Dendritic cell treated with granulocyte-macrophage colony-stimulating factor and Interleukin-4, amounts not matched to agents 40 ng/mL and 50 ng/mL, for 4 days (primary cell): ENCODE measurements around the gene NHERF1.

Source experiments
- H3K27ac Mint-ChIP-seq: one replicate; pipeline ENCODE4 v1.8.0; 2022; ENCODE audit warnings: mild to moderate bottlenecking, mixed read lengths
- H3K27me3 Mint-ChIP-seq: one replicate; pipeline ENCODE4 v1.8.0; 2022; ENCODE audit warnings: mild to moderate bottlenecking, mixed read lengths
- H3K36me3 Mint-ChIP-seq: one replicate; pipeline ENCODE4 v1.8.0; 2022; ENCODE audit warnings: low read depth, mixed read lengths
- H3K4me1 Mint-ChIP-seq: one replicate; pipeline ENCODE4 v1.8.0; 2022; ENCODE audit warnings: low read depth, mixed read lengths
- H3K4me3 Mint-ChIP-seq: one replicate; pipeline ENCODE4 v1.8.0; 2022; ENCODE audit warnings: mild to moderate bottlenecking, moderate library complexity, mixed read lengths
- H3K9me3 Mint-ChIP-seq: one replicate; pipeline ENCODE4 v1.8.0; 2022; ENCODE audit warnings: mixed read lengths
- intact Hi-C: fragments of 100-400 bp; cut with micrococcal nuclease; formaldehyde crosslinking; loops from one replicate; pipeline ENCODE4 v1.15.0; 2022

NHERF1 gene

DNA sequence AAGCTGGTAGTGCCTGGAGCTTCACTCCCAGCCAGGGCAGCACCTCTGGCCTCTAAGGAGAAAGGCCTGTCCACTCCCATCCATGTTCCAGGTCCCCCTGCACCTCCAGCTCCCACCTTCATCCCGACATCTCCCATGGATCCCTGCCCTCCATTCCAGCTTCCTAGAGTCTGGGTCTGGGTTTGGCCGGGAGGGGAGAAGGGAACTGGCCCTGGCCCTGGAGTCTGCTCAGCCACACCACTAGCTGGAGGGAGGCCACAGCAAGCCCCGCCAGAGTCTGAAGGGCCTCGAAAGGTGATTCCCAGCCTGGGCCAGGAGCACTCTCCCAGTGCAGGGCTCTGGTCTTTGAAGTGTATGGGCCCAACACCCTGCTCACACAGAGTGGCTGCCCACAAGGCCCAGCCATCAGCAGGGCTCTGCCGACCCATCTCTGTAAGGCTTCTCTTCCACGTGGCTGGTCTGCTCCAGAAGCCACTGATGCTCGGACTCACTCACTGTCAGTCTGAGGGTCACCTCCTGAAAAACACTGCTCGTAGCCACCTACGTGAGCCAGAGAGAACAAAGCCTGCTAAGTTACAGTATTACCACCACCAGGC, 23.0 kb downstream of the NHERF1 start:
- Mint-ChIP-seq H3K27me3 (no peaks in the 10 kb centered on the region), H3K27ac (no peak overlapping the region), H3K9me3 (no peaks in the 10 kb centered on the region), H3K4me3 (no peak overlapping the region), H3K4me1 (peaks cover 40% of the 10 kb centered on the region), H3K36me3 (peaks cover 93% of the 10 kb centered on the region)
- intact Hi-C loops, result loop anchor here (2.0 kb wide), 1 partner anchor 27 kb away; no protein-coding TSS in a partner anchor

GRCh38 chr17:74772053-74772452, 23.6 kb downstream of the NHERF1 start:
- no peak overlapping the region for H3K27ac Mint-ChIP-seq
- peaks cover 46% of the 10 kb centered on the region for H3K4me1 Mint-ChIP-seq
- H3K36me3 Mint-ChIP-seq, result peaks cover 87% of the 10 kb centered on the region
- H3K4me3 Mint-ChIP-seq, result no peak overlapping the region
- no peaks in the 10 kb centered on the region for H3K9me3 Mint-ChIP-seq
- no peaks in the 10 kb centered on the region for H3K27me3 Mint-ChIP-seq
- intact Hi-C loops, result no loop called here

DNA sequence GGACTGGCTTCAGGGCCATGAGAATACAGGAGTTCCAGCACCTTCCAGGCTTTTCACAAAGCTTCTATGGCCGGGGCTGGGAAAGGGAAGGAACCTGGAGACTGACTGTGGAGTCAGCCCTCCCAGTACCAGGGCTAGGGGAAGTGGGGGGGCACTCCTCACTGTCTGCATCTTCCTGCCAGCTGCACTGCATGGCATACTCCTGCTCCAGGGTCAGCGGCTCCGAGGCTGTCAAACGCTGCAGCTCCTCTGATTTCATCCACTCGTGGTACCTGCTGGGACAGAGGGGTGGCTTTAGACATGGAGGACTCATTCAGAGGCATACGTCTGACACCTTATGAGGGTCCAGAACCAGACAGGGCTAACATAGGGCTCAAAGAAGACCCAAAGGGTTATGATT, 25.0 kb downstream of the NHERF1 start:
- H3K27ac Mint-ChIP-seq, result no peak overlapping the region
- intact Hi-C loops, result no loop called here
- H3K36me3 Mint-ChIP-seq, result peaks cover 73% of the 10 kb centered on the region
- H3K9me3 Mint-ChIP-seq, result no peaks in the 10 kb centered on the region
- no peak overlapping the region for H3K4me3 Mint-ChIP-seq
- peaks cover 54% of the 10 kb centered on the region for H3K4me1 Mint-ChIP-seq
- H3K27me3 Mint-ChIP-seq, result no peaks in the 10 kb centered on the region

DNA sequence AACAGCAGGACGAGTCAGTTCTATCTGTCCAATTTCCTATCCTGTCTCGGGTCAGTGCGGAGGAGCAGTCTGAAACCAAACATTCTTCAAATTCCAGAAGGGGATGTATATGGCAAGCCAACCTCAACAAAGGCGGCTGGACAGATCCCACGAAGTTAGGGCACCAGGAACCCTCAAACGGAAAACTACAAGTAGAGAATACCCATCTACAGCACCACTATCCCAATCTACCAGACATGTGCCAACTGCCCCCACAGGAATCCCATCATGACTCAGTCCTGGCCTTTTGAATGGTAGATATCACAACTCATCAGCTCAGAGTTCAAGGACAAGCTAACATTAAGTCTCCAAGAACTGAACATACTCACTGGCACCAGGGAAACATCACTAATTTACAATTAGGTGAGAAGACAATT, 25.5 kb downstream of the NHERF1 start:
- intact Hi-C loops, result no loop called here
- Mint-ChIP-seq H3K4me3 (no peak overlapping the region), H3K27me3 (no peaks in the 10 kb centered on the region), H3K4me1 (peaks cover 54% of the 10 kb centered on the region), H3K36me3 (peaks cover 70% of the 10 kb centered on the region), H3K9me3 (no peaks in the 10 kb centered on the region), H3K27ac (no peak overlapping the region)

GRCh38 chr17:74775409-74776043, 27.1 kb downstream of the NHERF1 start:
- intact Hi-C loops, result loop anchor here (1.0 kb wide), 1 partner anchor 98 kb away; no protein-coding TSS in a partner anchor
- Mint-ChIP-seq H3K36me3 (peaks cover 61% of the 10 kb centered on the region), H3K4me1 (peaks cover 63% of the 10 kb centered on the region)

DNA sequence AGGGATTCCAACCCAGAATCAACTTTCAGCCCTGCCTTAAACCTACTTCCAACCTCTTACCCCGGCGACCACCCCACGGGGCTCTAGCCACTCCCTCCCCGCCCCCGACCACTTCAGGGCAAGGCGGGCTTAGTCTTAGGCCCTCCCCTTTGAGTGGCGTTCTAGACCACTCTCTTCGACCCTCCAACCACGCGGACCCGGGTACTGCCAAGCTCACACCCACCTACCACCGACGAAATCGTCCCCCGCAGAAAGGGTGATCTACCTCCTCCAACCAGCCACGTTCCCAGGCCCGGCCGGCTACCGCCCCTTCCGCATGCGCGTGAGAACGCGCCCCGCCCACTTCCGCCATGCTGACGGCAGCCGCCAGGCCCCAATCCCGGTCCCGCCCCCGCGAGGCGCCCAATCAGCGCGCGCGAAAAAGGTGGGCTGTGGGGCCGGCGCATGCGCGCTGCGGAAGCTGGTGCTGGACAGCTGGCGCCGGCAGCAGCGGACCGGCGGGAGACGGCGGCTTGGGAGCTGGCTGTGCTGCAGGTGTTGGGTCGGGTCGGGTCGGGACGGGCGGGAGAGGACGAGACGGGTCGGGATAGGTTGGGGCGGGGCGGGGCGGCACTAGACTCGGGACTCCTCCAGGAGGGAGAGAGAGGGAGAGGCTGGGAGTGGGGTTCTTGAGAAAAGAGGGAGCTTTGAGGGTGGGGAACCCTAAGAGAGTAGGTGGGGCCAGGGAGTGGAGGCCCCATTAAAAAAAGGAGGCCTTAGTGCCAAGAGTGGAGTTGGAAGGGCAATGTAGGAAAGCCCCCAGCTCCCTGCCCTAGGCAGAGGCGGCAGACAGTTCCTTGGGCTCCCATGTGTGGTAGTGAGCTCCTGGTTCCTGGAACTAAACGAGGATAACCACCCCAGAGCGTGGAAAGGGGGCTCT, 27.9 kb downstream of the NHERF1 start, which contains the start of gene NAT9:
NAT9 (minus strand) TSS at position 302 of the 919 bp plus-strand sequence. CDS start 647 bp downstream, outside the sequence.
- H3K9me3 Mint-ChIP-seq, result no peaks in the 10 kb centered on the region
- peak within 1 kb of the TSS; percentile 94 for H3K27ac Mint-ChIP-seq
- H3K4me1 Mint-ChIP-seq, result peaks cover 66% of the 10 kb centered on the region
- no peaks in the 10 kb centered on the region for H3K27me3 Mint-ChIP-seq
- peaks cover 61% of the 10 kb centered on the region for H3K36me3 Mint-ChIP-seq
- intact Hi-C loops, result loop anchor here (1.0 kb wide), 1 partner anchor 97 kb away; no protein-coding TSS in a partner anchor
- H3K4me3 Mint-ChIP-seq, result peak within 1 kb of the TSS; percentile 96

More at GRCh38 chr17:74775409-74776043, 27.1 kb downstream of the NHERF1 start:
- peak overlapping the region; percentile 96 for H3K4me3 Mint-ChIP-seq
- no peaks in the 10 kb centered on the region for H3K27me3 Mint-ChIP-seq
- no peaks in the 10 kb centered on the region for H3K9me3 Mint-ChIP-seq
- H3K27ac Mint-ChIP-seq, result peak overlapping the region; percentile 94

DNA sequence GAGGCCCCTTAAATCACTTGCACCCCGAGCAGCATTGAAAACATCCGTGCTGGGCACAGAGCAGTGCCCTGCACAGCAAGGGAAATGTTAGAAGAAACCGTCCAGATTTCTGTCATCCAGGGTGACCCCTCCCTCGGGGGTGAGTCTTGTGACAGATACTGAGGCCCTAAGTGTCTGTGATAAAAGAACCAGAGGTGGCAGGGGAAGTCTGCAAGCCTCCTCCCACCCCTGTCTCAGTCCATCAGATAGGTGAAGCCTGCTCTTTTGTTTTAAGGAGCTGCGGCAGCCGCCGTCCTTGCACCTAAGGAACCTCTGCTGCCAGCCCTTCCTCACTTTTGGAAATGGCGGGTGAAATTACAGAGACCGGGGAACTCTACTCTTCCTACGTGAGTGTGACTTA, 28.6 kb downstream of the NHERF1 start:
- Mint-ChIP-seq H3K4me1 (peaks cover 73% of the 10 kb centered on the region), H3K27ac (peak overlapping the region; percentile 94), H3K9me3 (no peaks in the 10 kb centered on the region), H3K27me3 (no peaks in the 10 kb centered on the region), H3K4me3 (peak overlapping the region; percentile 96), H3K36me3 (peaks cover 61% of the 10 kb centered on the region)
- intact Hi-C loops, result loop anchor here (1.0 kb wide), 1 partner anchor 96 kb away; no protein-coding TSS in a partner anchor

- intact Hi-C loops, result no loop called here
- Mint-ChIP-seq H3K4me3 (peak overlapping the region; percentile 4), H3K27me3 (no peaks in the 10 kb centered on the region), H3K9me3 (no peaks in the 10 kb centered on the region), H3K36me3 (peaks cover 61% of the 10 kb centered on the region), H3K4me1 (peaks cover 83% of the 10 kb centered on the region), H3K27ac (peak overlapping the region; percentile 97)
Observed at GRCh38 chr17:74777901-74778515, 29.6 kb downstream of the NHERF1 start.

DNA sequence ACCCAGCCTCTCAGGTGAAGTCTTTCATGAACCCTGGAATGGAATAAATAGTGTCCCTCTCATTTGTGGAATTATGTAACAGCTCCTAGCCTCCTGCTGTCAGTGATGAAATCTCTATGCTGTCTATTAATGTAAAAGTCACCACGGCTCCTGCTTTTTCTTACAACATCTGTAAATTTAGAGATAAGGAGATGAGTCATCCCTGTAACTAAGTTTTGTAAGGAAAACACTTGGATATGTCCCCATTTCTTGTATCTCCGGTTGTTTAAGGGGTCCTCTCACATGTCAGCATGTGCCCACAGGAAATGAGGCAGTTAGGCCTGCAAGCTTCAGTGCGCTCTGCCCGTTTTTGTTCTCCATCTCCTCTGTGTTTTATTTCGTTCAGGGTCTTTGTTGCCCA, 30.5 kb downstream of the NHERF1 start:
- intact Hi-C loops, result no loop called here
- H3K9me3 Mint-ChIP-seq, result no peaks in the 10 kb centered on the region
- H3K27ac Mint-ChIP-seq, result peak overlapping the region; percentile 97
- peaks cover 59% of the 10 kb centered on the region for H3K36me3 Mint-ChIP-seq
- H3K27me3 Mint-ChIP-seq, result no peaks in the 10 kb centered on the region
- peaks cover 83% of the 10 kb centered on the region for H3K4me1 Mint-ChIP-seq
- H3K4me3 Mint-ChIP-seq, result no peak overlapping the region

GRCh38 chr17:74779501-74779900, 31.1 kb downstream of the NHERF1 start:
- peak overlapping the region; percentile 57 for H3K4me3 Mint-ChIP-seq
- intact Hi-C loops, result no loop called here
- H3K36me3 Mint-ChIP-seq, result peaks cover 62% of the 10 kb centered on the region
- peaks cover 86% of the 10 kb centered on the region for H3K4me1 Mint-ChIP-seq
- H3K27me3 Mint-ChIP-seq, result peaks cover 3% of the 10 kb centered on the region
- peak overlapping the region; percentile 97 for H3K27ac Mint-ChIP-seq
- no peaks in the 10 kb centered on the region for H3K9me3 Mint-ChIP-seq

GRCh38 chr17:74779948-74780400, 31.5 kb downstream of the NHERF1 start:
- no peaks in the 10 kb centered on the region for H3K9me3 Mint-ChIP-seq

DNA sequence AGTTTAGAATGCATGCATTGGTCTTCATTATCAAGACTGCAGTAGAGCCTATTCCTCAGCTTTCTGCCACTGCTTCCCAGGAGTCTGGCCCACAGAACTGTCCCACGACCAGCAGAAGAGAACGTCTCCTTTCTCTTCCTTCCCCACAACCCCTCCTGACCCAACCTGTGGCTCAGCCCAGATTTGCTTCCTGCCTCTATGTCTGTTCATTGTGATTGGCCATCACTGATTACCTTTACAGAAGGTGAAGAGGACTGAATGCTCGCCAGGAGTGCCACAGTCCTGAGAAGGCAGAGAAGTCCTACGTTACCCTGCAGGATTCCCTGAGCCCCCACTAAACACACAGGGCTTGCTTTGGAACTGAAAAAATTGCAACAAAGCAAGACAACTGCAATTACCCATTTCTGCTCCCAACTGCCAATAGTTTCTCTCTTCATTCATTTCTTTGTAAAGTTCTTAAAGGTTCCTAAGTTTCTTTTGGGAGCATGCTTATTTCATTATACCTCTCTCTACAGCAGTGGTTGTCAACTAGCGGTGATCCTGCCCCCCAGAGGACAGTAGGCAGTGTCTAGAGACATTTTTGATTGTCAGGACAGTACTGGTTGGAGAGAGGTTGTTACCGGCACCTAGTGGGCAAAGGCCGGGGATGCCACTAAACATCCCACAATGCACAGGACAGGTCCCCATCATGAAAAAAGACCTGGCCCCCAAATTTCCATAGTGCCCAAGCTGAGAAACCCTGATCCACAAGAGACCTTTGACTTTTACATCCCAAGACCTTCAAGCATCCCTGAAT, 32.2 kb downstream of the NHERF1 start:
- Mint-ChIP-seq H3K36me3 (peaks cover 66% of the 10 kb centered on the region), H3K27ac (peak overlapping the region; percentile 97), H3K4me1 (peaks cover 93% of the 10 kb centered on the region), H3K27me3 (peaks cover 3% of the 10 kb centered on the region), H3K4me3 (peak overlapping the region; percentile 48), H3K9me3 (no peaks in the 10 kb centered on the region)
- intact Hi-C loops, result loop anchor here (2.0 kb wide), 1 partner anchor 32 kb away; the partner anchor contains the start of gene NHERF1

More at GRCh38 chr17:74779948-74780400, 31.5 kb downstream of the NHERF1 start:
- peaks cover 3% of the 10 kb centered on the region for H3K27me3 Mint-ChIP-seq
- peak overlapping the region; percentile 57 for H3K4me3 Mint-ChIP-seq
- H3K27ac Mint-ChIP-seq, result peak overlapping the region; percentile 97
- H3K4me1 Mint-ChIP-seq, result peaks cover 91% of the 10 kb centered on the region
- H3K36me3 Mint-ChIP-seq, result peaks cover 66% of the 10 kb centered on the region
- intact Hi-C loops, result loop anchor here (2.0 kb wide), 1 partner anchor 31 kb away; the partner anchor contains the start of gene NHERF1
